Measurements from ENCODE around the gene MEOX2.

The MEOX2 gene

GRCh38 chr7:15667991-15668390 is 18.5 kb downstream of the MEOX2 start:
- Mint-ChIP-seq H3K27ac (no peak overlapping the region), H3K36me3 (no peaks in the 10 kb centered on the region), H3K4me3 (no peak overlapping the region), H3K27me3 (no peaks in the 10 kb centered on the region), H3K4me1 (no peaks in the 10 kb centered on the region), H3K9me3 (peaks cover 4% of the 10 kb centered on the region)
- CTCF ChIA-PET = no interaction called here
- no peak for DNase-seq

- CTCF ChIA-PET = no interaction called here
- H3K27ac Mint-ChIP-seq = no peak overlapping the region
- H3K27me3 Mint-ChIP-seq = no peaks in the 10 kb centered on the region
- H3K4me1 Mint-ChIP-seq = no peaks in the 10 kb centered on the region
- H3K36me3 Mint-ChIP-seq = no peaks in the 10 kb centered on the region
- H3K9me3 Mint-ChIP-seq = peaks cover 4% of the 10 kb centered on the region
- H3K4me3 Mint-ChIP-seq = no peak overlapping the region
- DNase-seq = no peak
Observed at GRCh38 chr7:15662451-15662850, 24.0 kb downstream of the MEOX2 start.

- Mint-ChIP-seq H3K27ac (no peak overlapping the region), H3K27me3 (no peaks in the 10 kb centered on the region), H3K4me3 (no peak overlapping the region), H3K4me1 (no peaks in the 10 kb centered on the region), H3K9me3 (peaks cover 9% of the 10 kb centered on the region), H3K36me3 (no peaks in the 10 kb centered on the region)
- no peak for DNase-seq
- CTCF ChIA-PET = no interaction called here
Observed at GRCh38 chr7:15658247-15658646, 28.2 kb downstream of the MEOX2 start.

- Mint-ChIP-seq H3K4me1 (no peaks in the 10 kb centered on the region), H3K4me3 (no peak overlapping the region), H3K9me3 (peaks cover 13% of the 10 kb centered on the region), H3K27ac (no peak overlapping the region), H3K27me3 (no peaks in the 10 kb centered on the region), H3K36me3 (no peaks in the 10 kb centered on the region)
- DNase-seq = no peak
- CTCF ChIA-PET = no interaction called here
Observed at GRCh38 chr7:15652776-15653290, 33.6 kb downstream of the MEOX2 start.

- DNase-seq = no peak
- CTCF ChIA-PET = no interaction called here
- H3K36me3 Mint-ChIP-seq = no peaks in the 10 kb centered on the region
Observed at GRCh38 chr7:15651693-15652092, 34.8 kb downstream of the MEOX2 start.

GRCh38 chr7:15650787-15651186 is 35.7 kb downstream of the MEOX2 start:
- no peak for DNase-seq
- no peaks in the 10 kb centered on the region for H3K27me3 Mint-ChIP-seq
- H3K27ac Mint-ChIP-seq = no peak overlapping the region
- H3K4me3 Mint-ChIP-seq = no peak overlapping the region
- peaks cover 12% of the 10 kb centered on the region for H3K9me3 Mint-ChIP-seq
- CTCF ChIA-PET = no interaction called here
- no peaks in the 10 kb centered on the region for H3K36me3 Mint-ChIP-seq
- no peaks in the 10 kb centered on the region for H3K4me1 Mint-ChIP-seq

More at GRCh38 chr7:15651693-15652092, 34.8 kb downstream of the MEOX2 start:
- Mint-ChIP-seq H3K27me3 (no peaks in the 10 kb centered on the region), H3K9me3 (peaks cover 12% of the 10 kb centered on the region), H3K4me1 (no peaks in the 10 kb centered on the region), H3K27ac (no peak overlapping the region), H3K4me3 (no peak overlapping the region)

GRCh38 chr7:15648461-15648961 is 38.0 kb downstream of the MEOX2 start:
- CTCF ChIA-PET = no interaction called here

GRCh38 chr7:15647309-15647708 is 39.2 kb downstream of the MEOX2 start:
- CTCF ChIA-PET = no interaction called here
- no peak overlapping the region for H3K4me3 Mint-ChIP-seq
- H3K36me3 Mint-ChIP-seq = no peaks in the 10 kb centered on the region
- H3K27me3 Mint-ChIP-seq = no peaks in the 10 kb centered on the region
- no peaks in the 10 kb centered on the region for H3K4me1 Mint-ChIP-seq
- no peak overlapping the region for H3K27ac Mint-ChIP-seq
- peaks cover 8% of the 10 kb centered on the region for H3K9me3 Mint-ChIP-seq
- DNase-seq = no peak

More at GRCh38 chr7:15648461-15648961, 38.0 kb downstream of the MEOX2 start:
- Mint-ChIP-seq H3K4me3 (no peak overlapping the region), H3K27me3 (no peaks in the 10 kb centered on the region), H3K27ac (no peak overlapping the region), H3K4me1 (no peaks in the 10 kb centered on the region), H3K9me3 (peaks cover 8% of the 10 kb centered on the region), H3K36me3 (no peaks in the 10 kb centered on the region)
- DNase-seq = no peak

GRCh38 chr7:15643000-15643705 is 43.3 kb downstream of the MEOX2 start:
- CTCF ChIA-PET = no interaction called here
- no peak for DNase-seq
- H3K9me3 Mint-ChIP-seq = peaks cover 8% of the 10 kb centered on the region
- H3K4me1 Mint-ChIP-seq = no peaks in the 10 kb centered on the region
- H3K27me3 Mint-ChIP-seq = no peaks in the 10 kb centered on the region
- H3K27ac Mint-ChIP-seq = no peak overlapping the region
- H3K4me3 Mint-ChIP-seq = no peak overlapping the region
- H3K36me3 Mint-ChIP-seq = no peaks in the 10 kb centered on the region

GRCh38 chr7:15628876-15629275 is 57.6 kb downstream of the MEOX2 start:
- H3K27me3 Mint-ChIP-seq = no peaks in the 10 kb centered on the region
- no peak overlapping the region for H3K27ac Mint-ChIP-seq
- H3K9me3 Mint-ChIP-seq = peaks cover 6% of the 10 kb centered on the region

GRCh38 chr7:15626041-15626440 is 60.4 kb downstream of the MEOX2 start:
- DNase-seq = no peak
- Mint-ChIP-seq H3K9me3 (peaks cover 6% of the 10 kb centered on the region), H3K36me3 (no peaks in the 10 kb centered on the region), H3K27me3 (no peaks in the 10 kb centered on the region), H3K4me1 (no peaks in the 10 kb centered on the region), H3K4me3 (no peak overlapping the region), H3K27ac (no peak overlapping the region)
- CTCF ChIA-PET = no interaction called here

More at GRCh38 chr7:15628876-15629275, 57.6 kb downstream of the MEOX2 start:
- CTCF ChIA-PET = no interaction called here
- Mint-ChIP-seq H3K4me1 (no peaks in the 10 kb centered on the region), H3K36me3 (no peaks in the 10 kb centered on the region), H3K4me3 (no peak overlapping the region)
- DNase-seq = no peak

GRCh38 chr7:15625466-15625865 is 61.0 kb downstream of the MEOX2 start:
- Mint-ChIP-seq H3K9me3 (peaks cover 6% of the 10 kb centered on the region), H3K27me3 (no peaks in the 10 kb centered on the region), H3K4me1 (no peaks in the 10 kb centered on the region), H3K4me3 (no peak overlapping the region), H3K27ac (no peak overlapping the region), H3K36me3 (no peaks in the 10 kb centered on the region)
- CTCF ChIA-PET = no interaction called here
- no peak for DNase-seq

- H3K36me3 Mint-ChIP-seq = no peaks in the 10 kb centered on the region
Observed at GRCh38 chr7:15621468-15621867, 65.0 kb downstream of the MEOX2 start.

GRCh38 chr7:15620491-15621185 is 65.8 kb downstream of the MEOX2 start:
- Mint-ChIP-seq H3K9me3 (peaks cover 3% of the 10 kb centered on the region), H3K4me3 (no peak overlapping the region), H3K27me3 (no peaks in the 10 kb centered on the region), H3K27ac (no peak overlapping the region), H3K36me3 (no peaks in the 10 kb centered on the region), H3K4me1 (no peaks in the 10 kb centered on the region)
- CTCF ChIA-PET = no interaction called here
- no peak for DNase-seq

More at GRCh38 chr7:15621468-15621867, 65.0 kb downstream of the MEOX2 start:
- CTCF ChIA-PET = no interaction called here
- Mint-ChIP-seq H3K4me1 (no peaks in the 10 kb centered on the region), H3K9me3 (peaks cover 3% of the 10 kb centered on the region), H3K4me3 (no peak overlapping the region), H3K27ac (no peak overlapping the region), H3K27me3 (no peaks in the 10 kb centered on the region)
- no peak for DNase-seq

- no peak for DNase-seq
- H3K27me3 Mint-ChIP-seq = no peaks in the 10 kb centered on the region
- no peaks in the 10 kb centered on the region for H3K36me3 Mint-ChIP-seq
- no peaks in the 10 kb centered on the region for H3K4me1 Mint-ChIP-seq
- H3K9me3 Mint-ChIP-seq = no peaks in the 10 kb centered on the region
- CTCF ChIA-PET = no interaction called here
- H3K4me3 Mint-ChIP-seq = no peak overlapping the region
- H3K27ac Mint-ChIP-seq = no peak overlapping the region
Observed at GRCh38 chr7:15618275-15618674, 68.2 kb downstream of the MEOX2 start.
